ENCODE measurements around the gene SLC22A7. TPM values are rescaled to one million over a fixed set of nuclear protein-coding genes. Genes with fewer than 3 reads are reported as not detected.

SLC22A7 gene
- total RNA-seq, 6 experiments from 2014 or later: not detected

- peaks cover 19% of the 10 kb centered on the region for H3K27me3 Mint-ChIP-seq (ENCODE audit: insufficient read depth)
Observed at GRCh38 chr6:43283514-43283901, 14.6 kb upstream of the SLC22A7 start.

GRCh38 chr6:43283905-43284304 is 14.2 kb upstream of the SLC22A7 start:
- TF ChIP-seq CTCF (IDR thresholded peaks at IDR 0.05): no peak
- H3K27me3 Mint-ChIP-seq (ENCODE audit: insufficient read depth): peaks cover 19% of the 10 kb centered on the region
- H3K4me3 Mint-ChIP-seq: no peak overlapping the region
- peaks cover 9% of the 10 kb centered on the region; the same call in 1 of the 2 replicates for H3K4me1 Mint-ChIP-seq (ENCODE audit: low read depth)
- DNase-seq: no peak
- H3K27ac Mint-ChIP-seq: no peak overlapping the region
- no peaks in the 10 kb centered on the region for H3K9me3 Mint-ChIP-seq
- no peaks in the 10 kb centered on the region for H3K36me3 Mint-ChIP-seq (ENCODE audit: low read depth)

More at GRCh38 chr6:43283514-43283901, 14.6 kb upstream of the SLC22A7 start:
- Mint-ChIP-seq H3K27ac (no peak overlapping the region), H3K4me1 (ENCODE audit: low read depth) (peaks cover 13% of the 10 kb centered on the region), H3K9me3 (no peaks in the 10 kb centered on the region), H3K36me3 (ENCODE audit: low read depth) (no peaks in the 10 kb centered on the region), H3K4me3 (no peak overlapping the region)
- no peak for TF ChIP-seq CTCF (IDR thresholded peaks at IDR 0.05)
- no peak for DNase-seq

- peaks cover 20% of the 10 kb centered on the region for H3K27me3 Mint-ChIP-seq (ENCODE audit: insufficient read depth)
- TF ChIP-seq CTCF (IDR thresholded peaks at IDR 0.05): no peak
- no peaks in the 10 kb centered on the region for H3K36me3 Mint-ChIP-seq (ENCODE audit: low read depth)
- no peak overlapping the region for H3K4me3 Mint-ChIP-seq
- no peak for DNase-seq
- H3K4me1 Mint-ChIP-seq (ENCODE audit: low read depth): peaks cover 6% of the 10 kb centered on the region; the same call in 1 of the 2 replicates
- no peaks in the 10 kb centered on the region for H3K9me3 Mint-ChIP-seq
- no peak overlapping the region for H3K27ac Mint-ChIP-seq
Observed at GRCh38 chr6:43284991-43285781, 12.9 kb upstream of the SLC22A7 start.

GRCh38 chr6:43285832-43286231 is 12.2 kb upstream of the SLC22A7 start:
- Mint-ChIP-seq H3K36me3 (ENCODE audit: low read depth) (no peaks in the 10 kb centered on the region), H3K9me3 (no peaks in the 10 kb centered on the region), H3K4me3 (no peak overlapping the region), H3K4me1 (ENCODE audit: low read depth) (peaks cover 6% of the 10 kb centered on the region; the same call in 1 of the 2 replicates), H3K27me3 (ENCODE audit: insufficient read depth) (peaks cover 25% of the 10 kb centered on the region), H3K27ac (no peak overlapping the region)
- DNase-seq: no peak
- TF ChIP-seq CTCF (IDR thresholded peaks at IDR 0.05): no peak

- DNase-seq: no peak
- no peak overlapping the region for H3K4me3 Mint-ChIP-seq
- H3K27ac Mint-ChIP-seq: no peak overlapping the region
- H3K4me1 Mint-ChIP-seq (ENCODE audit: low read depth): peaks cover 6% of the 10 kb centered on the region; the same call in 1 of the 2 replicates
- no peaks in the 10 kb centered on the region for H3K9me3 Mint-ChIP-seq
- peaks cover 25% of the 10 kb centered on the region for H3K27me3 Mint-ChIP-seq (ENCODE audit: insufficient read depth)
- no peaks in the 10 kb centered on the region for H3K36me3 Mint-ChIP-seq (ENCODE audit: low read depth)
- no peak for TF ChIP-seq CTCF (IDR thresholded peaks at IDR 0.05)
Observed at GRCh38 chr6:43286456-43286979, 11.5 kb upstream of the SLC22A7 start.

All from HFFc6 (cell line).